GM18517 (cell line): ENCODE results near the gene CUTA.
A peak's percentile ranks its signal among the peaks of the same experiment; 100 is the strongest.

ENCODE experiments used
- ATAC-seq: cut with Tn5 transposase; IDR thresholded peaks from one replicate; pipeline ENCODE4 v1.9.1; 2021; ENCODE audit warnings: mild to moderate bottlenecking, moderate library complexity; ENCODE audit not compliant: unreplicated experiment

CUTA gene

GRCh38 chr6:33424855-33425667 lies 7.2 kb upstream of the CUTA start:
- no peak for ATAC-seq

GRCh38 chr6:33423777-33424176 lies 5.9 kb upstream of the CUTA start:
- ATAC-seq = no peak

- ATAC-seq = no peak
Measured at GRCh38 chr6:33421344-33421643, 3.4 kb upstream of the CUTA start.

GRCh38 chr6:33420491-33421343 lies 2.8 kb upstream of the CUTA start:
- no peak for ATAC-seq

- ATAC-seq = no peak
Measured at GRCh38 chr6:33419580-33420490, 1.9 kb upstream of the CUTA start, which contains the start of gene SYNGAP1. Gene SYNGAP1, plus strand, starts transcription at chr6:33420065. Its CDS starts 200 bp downstream, at chr6:33420265.

GRCh38 chr6:33418690-33419291 lies 884 bp upstream of the CUTA start:
- no peak for ATAC-seq

GRCh38 chr6:33417128-33417902 lies 592 bp downstream of the CUTA start:
- ATAC-seq = no peak

- no peak for ATAC-seq
Measured at GRCh38 chr6:33416386-33417127, 1.4 kb downstream of the CUTA start.

GRCh38 chr6:33415831-33416230 lies 2.1 kb downstream of the CUTA start:
- ATAC-seq = no peak

- ATAC-seq = no peak
Measured at GRCh38 chr6:33414592-33415271, 3.2 kb downstream of the CUTA start.

- no peak for ATAC-seq
Measured at GRCh38 chr6:33413241-33414120, 4.4 kb downstream of the CUTA start.

GRCh38 chr6:33412140-33413009 lies 5.5 kb downstream of the CUTA start:
- ATAC-seq = no peak

GRCh38 chr6:33411632-33412005 lies 6.3 kb downstream of the CUTA start:
- ATAC-seq = no peak

GRCh38 chr6:33410711-33411631 lies 6.9 kb downstream of the CUTA start, which contains the start of gene PHF1:
Gene PHF1, plus strand, starts transcription at chr6:33411014. Its CDS starts 1,250 bp downstream, at chr6:33412264.
- peak; percentile 32 for ATAC-seq

GRCh38 chr6:33410050-33410710 lies 7.7 kb downstream of the CUTA start:
- peak; percentile 69 for ATAC-seq
